GM23338 (cell line): ENCODE measurements around the gene BPIFB2.

Experiments used
- CTCF ChIP-seq, 2 experiments: fragments of 200-600 bp in 1 of 2; sonication (generic) in 1 of 2; conservative IDR thresholded peaks; 2 replicates each; pipeline versions ENCODE4 v1.5.1 to v1.6.1; 2016 to 2017; ENCODE audit warnings: antibody characterized with exemption in 2 of 2, low read depth in 2 of 2, mild to moderate bottlenecking in 2 of 2, moderate library complexity in 1 of 2
- POLR2AphosphoS5 ChIP-seq: IDR thresholded peaks from 2 replicates; pipeline ENCODE4 v1.6.1; 2016; ENCODE audit warnings: antibody characterized with exemption, low read depth

- TF ChIP-seq CTCF (conservative IDR thresholded peaks at IDR 0.05; ENCODE audit: low read depth in 2 of 2) (no peak), POLR2AphosphoS5 (no peak)
These were observed 18.7 kb downstream of the BPIFB2 start for GRCh38 chr20:33026072-33026778.
